Endodermal cell (in vitro differentiated cells): Measurements from ENCODE around the gene TSKS. TPM values are rescaled to one million over a fixed set of nuclear protein-coding genes. Genes with fewer than 3 reads are reported as not detected.
"Not testable (repeated sequence)": the region's sequence is repeated elsewhere in the genome, so short reads cannot be mapped to it uniquely, and the experiment has no call there.

Experiments used
- DNase-seq: peaks from one replicate; pipeline ENCODE4 v3.0.0-alpha.2; 2017
- H3K27ac ChIP-seq: 2 replicates; pipeline ENCODE4 v1.5.1; 2013; ENCODE audit warnings: mild to moderate bottlenecking, low read depth, low read length, moderate library complexity
- H3K27me3 ChIP-seq: 2 replicates; pipeline ENCODE4 v1.6.1; 2013; ENCODE audit warnings: mild to moderate bottlenecking, low read length, moderate library complexity; ENCODE audit not compliant: insufficient read depth, control insufficient read depth, poor library complexity, severe bottlenecking
- H3K36me3 ChIP-seq: 2 replicates; pipeline ENCODE4 v1.7.0; 2013; ENCODE audit warnings: mild to moderate bottlenecking, low read length, moderate library complexity; ENCODE audit not compliant: control insufficient read depth, insufficient read depth
- H3K4me1 ChIP-seq: one replicate; pipeline ENCODE4 v1.7.0; 2013; ENCODE audit warnings: low read length; ENCODE audit not compliant: control insufficient read depth, insufficient read depth
- H3K4me3 ChIP-seq: 2 replicates; pipeline ENCODE4 v1.5.1; 2013; ENCODE audit warnings: mild to moderate bottlenecking, low read length, moderate library complexity
- H3K9ac ChIP-seq: 2 replicates; pipeline ENCODE4 v1.6.1; 2013; ENCODE audit warnings: mild to moderate bottlenecking, low read length, moderate library complexity; ENCODE audit not compliant: poor library complexity, severe bottlenecking; ENCODE audit errors: extremely low read depth
- H3K9me3 ChIP-seq: 2 replicates; pipeline ENCODE4 v1.6.1; 2013; ENCODE audit warnings: mild to moderate bottlenecking, low read length, moderate library complexity; ENCODE audit not compliant: control insufficient read depth
- H3K27ac Mint-ChIP-seq: 2 replicates; pipeline ENCODE4 v1.8.0; 2020; ENCODE audit warnings: mixed read lengths
- H3K27me3 Mint-ChIP-seq: 2 replicates; pipeline ENCODE4 v1.8.0; 2021; ENCODE audit warnings: mild to moderate bottlenecking, mixed read lengths; ENCODE audit not compliant: insufficient read depth
- H3K36me3 Mint-ChIP-seq: 2 replicates; pipeline ENCODE4 v1.8.0; 2020; ENCODE audit warnings: low read depth, mixed read lengths
- H3K4me1 Mint-ChIP-seq: 2 replicates; pipeline ENCODE4 v1.8.0; 2020; ENCODE audit warnings: mixed read lengths
- H3K4me3 Mint-ChIP-seq: 2 replicates; pipeline ENCODE4 v1.8.0; 2020; ENCODE audit warnings: mild to moderate bottlenecking, moderate library complexity, mixed read lengths
- H3K9me3 Mint-ChIP-seq: 2 replicates; pipeline ENCODE4 v1.8.0; 2020; ENCODE audit warnings: mild to moderate bottlenecking, mixed read lengths
- WGBS, 2 experiments: methylation state at CpG; one replicate each; pipeline versions ENCODE4 v1.1.5 to v1.1.7; 2013; ENCODE audit warnings: missing lambda C conversion rate in 2 of 2, mixed read lengths in 1 of 2; ENCODE audit not compliant: insufficient coverage in 1 of 2, insufficient read length in 1 of 2; 5-methylcytosine and 5-hydroxymethylcytosine counted together
- total RNA-seq, 2 donors: library from RNA; stranded (reverse); fragmentation: NEBNext Ultra II Directional in 1 of 2; extraction: Animal tissue kit (Norgen Biotek cat#: 25700) in 1 of 2; gene quantifications; 2 replicates in 1 of 2; 3 replicates in 1 of 2; pipeline ENCODE4 v1.2.1, GENCODE V29; 2021
- TF ChIP-seq, protein P1 (sequence below): fragments of 200-600 bp; sonication (generic); conservative IDR thresholded peaks from 2 replicates; pipeline ENCODE4 v1.5.0; 2021; ENCODE audit warnings: antibody characterized with exemption, mild to moderate bottlenecking

Gene TSKS
- total RNA-seq, 2 donors from 2014 or later, result 0.31 TPM; not detected in 1

DNA sequence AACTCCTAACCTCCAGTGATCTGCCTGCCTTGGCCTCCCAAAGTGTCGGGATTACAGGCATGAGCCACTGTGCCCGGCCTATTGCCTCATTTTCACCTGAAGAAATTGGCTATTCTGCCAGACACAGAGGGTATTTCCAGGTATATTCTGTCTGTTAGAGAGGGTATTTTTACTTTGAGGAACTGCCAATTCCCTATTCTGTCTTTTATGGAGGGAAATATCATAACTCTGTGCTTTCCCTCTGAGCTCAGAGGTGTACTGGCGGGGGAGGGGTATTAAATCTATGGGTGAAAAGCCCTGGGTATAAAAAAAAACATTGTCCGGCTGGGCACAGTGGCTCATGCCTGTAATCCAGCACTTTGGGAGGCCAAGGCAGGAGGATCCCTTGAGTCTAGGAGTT lies 24.8 kb downstream of the TSKS start:
- 96 to 100% methylated on average over 2 to 4 of the region's 4 CpGs for WGBS, 2 experiments
- H3K27ac ChIP-seq, result no peak overlapping the region
- Mint-ChIP-seq H3K4me3 (no peak overlapping the region), H3K9me3 (no peaks in the 10 kb centered on the region), H3K4me1 (no peaks in the 10 kb centered on the region), H3K27ac (no peak overlapping the region), H3K27me3 (no peaks in the 10 kb centered on the region), H3K36me3 (no peaks in the 10 kb centered on the region)
- no peaks in the 10 kb centered on the region for H3K27me3 ChIP-seq
- no peaks in the 10 kb centered on the region for H3K4me1 ChIP-seq
- H3K36me3 ChIP-seq, result no peaks in the 10 kb centered on the region
- no peak for DNase-seq
- no peaks in the 10 kb centered on the region for H3K9me3 ChIP-seq
- TF ChIP-seq, protein P1, sequence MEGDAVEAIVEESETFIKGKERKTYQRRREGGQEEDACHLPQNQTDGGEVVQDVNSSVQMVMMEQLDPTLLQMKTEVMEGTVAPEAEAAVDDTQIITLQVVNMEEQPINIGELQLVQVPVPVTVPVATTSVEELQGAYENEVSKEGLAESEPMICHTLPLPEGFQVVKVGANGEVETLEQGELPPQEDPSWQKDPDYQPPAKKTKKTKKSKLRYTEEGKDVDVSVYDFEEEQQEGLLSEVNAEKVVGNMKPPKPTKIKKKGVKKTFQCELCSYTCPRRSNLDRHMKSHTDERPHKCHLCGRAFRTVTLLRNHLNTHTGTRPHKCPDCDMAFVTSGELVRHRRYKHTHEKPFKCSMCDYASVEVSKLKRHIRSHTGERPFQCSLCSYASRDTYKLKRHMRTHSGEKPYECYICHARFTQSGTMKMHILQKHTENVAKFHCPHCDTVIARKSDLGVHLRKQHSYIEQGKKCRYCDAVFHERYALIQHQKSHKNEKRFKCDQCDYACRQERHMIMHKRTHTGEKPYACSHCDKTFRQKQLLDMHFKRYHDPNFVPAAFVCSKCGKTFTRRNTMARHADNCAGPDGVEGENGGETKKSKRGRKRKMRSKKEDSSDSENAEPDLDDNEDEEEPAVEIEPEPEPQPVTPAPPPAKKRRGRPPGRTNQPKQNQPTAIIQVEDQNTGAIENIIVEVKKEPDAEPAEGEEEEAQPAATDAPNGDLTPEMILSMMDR, result no peak
- H3K9ac ChIP-seq, result no peak overlapping the region
- H3K4me3 ChIP-seq, result no peak overlapping the region

DNA sequence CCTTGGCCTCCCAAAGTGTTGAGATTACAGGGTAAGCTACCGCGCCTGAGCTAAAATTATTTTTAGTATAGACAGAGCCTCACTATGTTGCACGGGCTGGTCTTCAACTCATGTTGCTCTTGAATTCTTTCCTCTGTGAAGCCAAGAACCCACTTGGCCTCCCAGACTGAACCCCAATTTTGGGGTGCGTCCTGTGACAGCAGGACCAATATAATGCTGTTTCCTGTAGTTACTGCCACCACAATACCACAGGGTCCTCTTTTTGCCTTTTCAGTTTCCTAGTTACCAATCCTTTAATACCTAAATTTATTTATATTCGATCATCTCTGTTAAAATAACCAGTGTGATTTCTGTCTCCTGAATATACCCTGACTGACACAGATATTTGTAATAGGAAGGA lies 32.9 kb downstream of the TSKS start:
- Histone ChIP-seq H3K27me3 (no peaks in the 10 kb centered on the region), H3K9me3 (no peaks in the 10 kb centered on the region), H3K4me3 (no peak overlapping the region), H3K4me1 (no peaks in the 10 kb centered on the region), H3K9ac (no peak overlapping the region), H3K36me3 (no peaks in the 10 kb centered on the region), H3K27ac (no peak overlapping the region)
- Mint-ChIP-seq H3K9me3 (no peaks in the 10 kb centered on the region), H3K36me3 (no peaks in the 10 kb centered on the region), H3K4me1 (peaks cover 3% of the 10 kb centered on the region), H3K4me3 (no peak overlapping the region), H3K27me3 (no peaks in the 10 kb centered on the region), H3K27ac (no peak overlapping the region)
- TF ChIP-seq, protein P1, result no peak
- no peak for DNase-seq
- 90 to 96% methylated on average over 4 to 5 of the region's 5 CpGs for WGBS, 2 experiments

DNA sequence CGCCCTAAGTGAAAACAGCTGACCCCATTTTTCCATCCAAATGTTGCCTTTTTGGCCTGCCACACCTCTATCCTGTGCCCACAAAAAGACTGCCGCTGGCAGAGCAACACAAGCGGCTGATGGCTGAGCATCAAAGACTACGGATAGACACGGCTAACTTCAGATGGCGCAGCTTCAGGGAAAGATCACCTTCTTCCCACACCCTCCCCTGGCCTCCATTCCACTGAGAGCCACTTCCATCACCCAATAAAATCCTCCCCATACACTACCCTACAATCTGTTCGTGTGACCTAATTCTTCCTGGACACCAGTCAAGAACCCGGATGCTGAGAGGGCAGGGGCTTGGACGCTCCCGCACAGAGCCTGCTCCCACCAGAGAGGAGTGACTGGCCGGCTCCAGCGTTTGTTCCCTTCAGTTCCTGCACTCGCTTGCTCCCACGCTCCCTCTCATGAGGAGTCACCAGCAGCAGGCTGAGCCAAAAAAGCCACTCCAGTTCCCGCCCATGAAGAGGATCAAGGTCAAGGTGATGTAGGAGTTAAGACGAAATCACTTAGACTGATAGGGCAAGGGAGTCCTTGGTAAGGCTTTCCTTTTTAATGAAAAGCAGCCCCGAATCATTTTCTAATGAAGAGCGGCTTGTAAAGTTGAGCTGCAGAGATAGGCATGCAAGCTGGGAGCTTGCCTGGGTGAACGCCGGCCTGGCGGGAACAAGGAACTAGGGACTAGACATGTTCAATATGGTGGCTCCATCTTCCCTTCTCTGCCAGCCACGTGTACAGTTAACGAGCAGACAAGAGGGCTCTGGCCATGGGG lies 35.7 kb downstream of the TSKS start:
- Mint-ChIP-seq H3K4me3 (no peak overlapping the region), H3K4me1 (peaks cover 3% of the 10 kb centered on the region), H3K36me3 (no peaks in the 10 kb centered on the region), H3K27ac (no peak overlapping the region), H3K27me3 (peaks cover under 1% of the 10 kb centered on the region), H3K9me3 (peaks cover 5% of the 10 kb centered on the region)
- DNase-seq, result no peak
- Histone ChIP-seq H3K9me3 (no peaks in the 10 kb centered on the region), H3K4me3 (no peak overlapping the region), H3K36me3 (no peaks in the 10 kb centered on the region), H3K27me3 (no peaks in the 10 kb centered on the region), H3K4me1 (no peaks in the 10 kb centered on the region), H3K9ac (no peak overlapping the region), H3K27ac (no peak overlapping the region)
- 90 to 91% methylated on average over 16 to 23 of the region's 23 CpGs for WGBS, 2 experiments
- TF ChIP-seq, protein P1, result no peak

DNA sequence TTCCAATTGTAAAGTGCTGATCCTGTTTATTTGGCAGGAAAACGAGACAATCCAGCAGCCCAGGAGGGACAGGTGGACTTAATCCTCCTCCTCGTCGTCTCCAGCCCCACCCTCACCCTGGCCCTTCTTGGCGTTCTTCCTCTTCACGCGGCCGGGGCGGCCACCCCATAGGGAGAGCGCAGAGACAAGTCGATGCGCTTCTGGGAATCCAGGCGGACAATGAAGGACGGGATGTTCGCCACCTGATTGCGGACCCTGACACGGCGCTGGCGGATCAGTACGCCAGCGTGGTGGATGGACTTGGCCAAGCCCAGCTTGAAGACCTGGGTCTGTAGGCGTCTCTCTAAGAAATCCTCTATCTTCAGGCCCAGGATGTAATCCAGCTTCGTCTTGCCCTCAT lies 43.7 kb downstream of the TSKS start:
- H3K4me3 ChIP-seq, H3K9me3 Mint-ChIP-seq, H3K27ac ChIP-seq, DNase-seq, H3K4me1 Mint-ChIP-seq, H3K4me1 ChIP-seq, H3K4me3 Mint-ChIP-seq, H3K36me3 Mint-ChIP-seq, H3K27me3 Mint-ChIP-seq, H3K27me3 ChIP-seq, H3K9me3 ChIP-seq, H3K9ac ChIP-seq, H3K36me3 ChIP-seq: not testable (repeated sequence)
- H3K27ac Mint-ChIP-seq, result peak overlapping the region; percentile 35
- WGBS, 2 experiments, result 90 to 95% methylated on average over 14 to 22 of the region's 22 CpGs
